ENCODE measurements around the gene RPTOR. TPM values are rescaled to one million over a fixed set of nuclear protein-coding genes. Genes with fewer than 3 reads are reported as not detected.
"Not testable (repeated sequence)": the region's sequence is repeated elsewhere in the genome, so short reads cannot be mapped to it uniquely, and the experiment has no call there.

RPTOR gene
- polyA plus RNA-seq, 2 donors = 7.1 to 10.5 TPM

- H3K4me1 ChIP-seq (ENCODE audit: control insufficient read depth in 2 of 2, insufficient read depth in 2 of 2, low read length in 1 of 2) = no peaks in the 10 kb centered on the region
- H3K9me3 ChIP-seq (ENCODE audit: control insufficient read depth in 2 of 2, insufficient read depth in 1 of 2, low read depth in 1 of 2, low read length in 1 of 2) = no peaks in the 10 kb centered on the region
- no peak overlapping the region for H3K4me3 ChIP-seq (ENCODE audit: low read depth in 1 of 2, low read length in 2 of 2)
- WGBS, 2 donors = 98 to 99% methylated on average over 5 of the region's 5 CpGs
- H3K27me3 ChIP-seq (ENCODE audit: control insufficient read depth in 1 of 2, insufficient read depth in 2 of 2, low read length in 2 of 2) = no peaks in the 10 kb centered on the region
- peaks cover 6 to 11% of the 10 kb centered on the region in 2 donors for H3K36me3 ChIP-seq (ENCODE audit: control insufficient read depth in 2 of 2, insufficient read depth in 2 of 2, low read length in 1 of 2)
- no peak overlapping the region for H3K27ac ChIP-seq (ENCODE audit: low read depth in 2 of 2, low read length in 1 of 2)
Measured at GRCh38 chr17:80755650-80756405, 211.2 kb downstream of the RPTOR start.

- H3K4me1 ChIP-seq (ENCODE audit: control insufficient read depth in 2 of 2, insufficient read depth in 2 of 2, low read length in 1 of 2) = no peaks in the 10 kb centered on the region
- 78% methylated on average over 18 of the region's 18 CpGs for WGBS, 2 donors
- peaks cover 6 to 11% of the 10 kb centered on the region in 2 donors for H3K36me3 ChIP-seq (ENCODE audit: control insufficient read depth in 2 of 2, insufficient read depth in 2 of 2, low read length in 1 of 2)
- peak overlapping the region; percentile 43 to 50 for H3K27ac ChIP-seq (ENCODE audit: low read depth in 2 of 2, low read length in 1 of 2)
- H3K27me3 ChIP-seq (ENCODE audit: control insufficient read depth in 1 of 2, insufficient read depth in 2 of 2, low read length in 2 of 2) = no peaks in the 10 kb centered on the region
- H3K4me3 ChIP-seq (ENCODE audit: low read depth in 1 of 2, low read length in 2 of 2) = no peak overlapping the region
- H3K9me3 ChIP-seq (ENCODE audit: control insufficient read depth in 2 of 2, insufficient read depth in 1 of 2, low read depth in 1 of 2, low read length in 1 of 2) = no peaks in the 10 kb centered on the region
Measured at GRCh38 chr17:80758481-80759376, 214.1 kb downstream of the RPTOR start.

GRCh38 chr17:80759377-80759673, 214.7 kb downstream of the RPTOR start:
- Histone ChIP-seq H3K9me3 (ENCODE audit: control insufficient read depth in 2 of 2, insufficient read depth in 1 of 2, low read depth in 1 of 2, low read length in 1 of 2) (no peaks in the 10 kb centered on the region), H3K4me3 (ENCODE audit: low read depth in 1 of 2, low read length in 2 of 2) (no peak overlapping the region), H3K27ac (ENCODE audit: low read depth in 2 of 2, low read length in 1 of 2) (peak overlapping the region in 1 of 2 donors; percentile 43), H3K27me3 (ENCODE audit: control insufficient read depth in 1 of 2, insufficient read depth in 2 of 2, low read length in 2 of 2) (no peaks in the 10 kb centered on the region), H3K36me3 (ENCODE audit: control insufficient read depth in 2 of 2, insufficient read depth in 2 of 2, low read length in 1 of 2) (peaks cover 6 to 7% of the 10 kb centered on the region in 2 donors), H3K4me1 (ENCODE audit: control insufficient read depth in 2 of 2, insufficient read depth in 2 of 2, low read length in 1 of 2) (no peaks in the 10 kb centered on the region)
- 91 to 93% methylated on average over 2 of the region's 2 CpGs for WGBS, 2 donors

- no peak overlapping the region for H3K27ac ChIP-seq (ENCODE audit: low read depth in 2 of 2, low read length in 1 of 2)
- no peak overlapping the region for H3K4me3 ChIP-seq (ENCODE audit: low read depth in 1 of 2, low read length in 2 of 2)
- peaks cover 0 to 3% of the 10 kb centered on the region in 2 donors for H3K36me3 ChIP-seq (ENCODE audit: control insufficient read depth in 2 of 2, insufficient read depth in 2 of 2, low read length in 1 of 2)
- no peaks in the 10 kb centered on the region for H3K4me1 ChIP-seq (ENCODE audit: control insufficient read depth in 2 of 2, insufficient read depth in 2 of 2, low read length in 1 of 2)
- no peaks in the 10 kb centered on the region for H3K27me3 ChIP-seq (ENCODE audit: control insufficient read depth in 1 of 2, insufficient read depth in 2 of 2, low read length in 2 of 2)
- 35% methylated on average over 12 of the region's 12 CpGs for WGBS, 2 donors
- no peaks in the 10 kb centered on the region for H3K9me3 ChIP-seq (ENCODE audit: control insufficient read depth in 2 of 2, insufficient read depth in 1 of 2, low read depth in 1 of 2, low read length in 1 of 2)
Measured at GRCh38 chr17:80760511-80760911, 215.9 kb downstream of the RPTOR start.

GRCh38 chr17:80761110-80761871, 216.7 kb downstream of the RPTOR start:
- Histone ChIP-seq H3K27ac (ENCODE audit: low read depth in 2 of 2, low read length in 1 of 2) (no peak overlapping the region), H3K4me3 (ENCODE audit: low read depth in 1 of 2, low read length in 2 of 2) (no peak overlapping the region)
- 69 to 73% methylated on average over 17 of the region's 17 CpGs for WGBS, 2 donors

GRCh38 chr17:80762076-80762475, 217.4 kb downstream of the RPTOR start:
- 89 to 91% methylated on average over 11 of the region's 11 CpGs for WGBS, 2 donors
- Histone ChIP-seq H3K36me3 (ENCODE audit: control insufficient read depth in 2 of 2, insufficient read depth in 2 of 2, low read length in 1 of 2) (peaks cover 0 to 3% of the 10 kb centered on the region in 2 donors), H3K9me3 (ENCODE audit: control insufficient read depth in 2 of 2, insufficient read depth in 1 of 2, low read depth in 1 of 2, low read length in 1 of 2) (no peaks in the 10 kb centered on the region), H3K4me1 (ENCODE audit: control insufficient read depth in 2 of 2, insufficient read depth in 2 of 2, low read length in 1 of 2) (no peaks in the 10 kb centered on the region), H3K27ac (ENCODE audit: low read depth in 2 of 2, low read length in 1 of 2) (no peak overlapping the region), H3K27me3 (ENCODE audit: control insufficient read depth in 1 of 2, insufficient read depth in 2 of 2, low read length in 2 of 2) (no peaks in the 10 kb centered on the region), H3K4me3 (ENCODE audit: low read depth in 1 of 2, low read length in 2 of 2) (no peak overlapping the region)

More at GRCh38 chr17:80761110-80761871, 216.7 kb downstream of the RPTOR start:
- Histone ChIP-seq H3K27me3 (ENCODE audit: control insufficient read depth in 1 of 2, insufficient read depth in 2 of 2, low read length in 2 of 2) (no peaks in the 10 kb centered on the region), H3K9me3 (ENCODE audit: control insufficient read depth in 2 of 2, insufficient read depth in 1 of 2, low read depth in 1 of 2, low read length in 1 of 2) (no peaks in the 10 kb centered on the region), H3K36me3 (ENCODE audit: control insufficient read depth in 2 of 2, insufficient read depth in 2 of 2, low read length in 1 of 2) (peaks cover 0 to 3% of the 10 kb centered on the region in 2 donors), H3K4me1 (ENCODE audit: control insufficient read depth in 2 of 2, insufficient read depth in 2 of 2, low read length in 1 of 2) (no peaks in the 10 kb centered on the region)

GRCh38 chr17:80763293-80763867, 218.7 kb downstream of the RPTOR start:
- Histone ChIP-seq H3K4me1 (ENCODE audit: control insufficient read depth in 2 of 2, insufficient read depth in 2 of 2, low read length in 1 of 2) (no peaks in the 10 kb centered on the region), H3K4me3 (ENCODE audit: low read depth in 1 of 2, low read length in 2 of 2) (no peak overlapping the region), H3K27ac (ENCODE audit: low read depth in 2 of 2, low read length in 1 of 2) (no peak overlapping the region), H3K27me3 (ENCODE audit: control insufficient read depth in 1 of 2, insufficient read depth in 2 of 2, low read length in 2 of 2) (no peaks in the 10 kb centered on the region), H3K9me3 (ENCODE audit: control insufficient read depth in 2 of 2, insufficient read depth in 1 of 2, low read depth in 1 of 2, low read length in 1 of 2) (no peaks in the 10 kb centered on the region), H3K36me3 (ENCODE audit: control insufficient read depth in 2 of 2, insufficient read depth in 2 of 2, low read length in 1 of 2) (no peaks in the 10 kb centered on the region)
- 81 to 82% methylated on average over 15 of the region's 15 CpGs for WGBS, 2 donors

GRCh38 chr17:80764627-80765145, 220.0 kb downstream of the RPTOR start:
- H3K27ac ChIP-seq (ENCODE audit: low read depth in 2 of 2, low read length in 1 of 2); H3K4me3 ChIP-seq (ENCODE audit: low read depth in 1 of 2, low read length in 2 of 2): not testable (repeated sequence)
- WGBS, 2 donors = 80 to 84% methylated on average over 4 of the region's 5 CpGs

More at GRCh38 chr17:80764627-80765145, 220.0 kb downstream of the RPTOR start:
- not testable (repeated sequence) for H3K9me3 ChIP-seq (ENCODE audit: control insufficient read depth in 2 of 2, insufficient read depth in 1 of 2, low read depth in 1 of 2, low read length in 1 of 2); H3K36me3 ChIP-seq (ENCODE audit: control insufficient read depth in 2 of 2, insufficient read depth in 2 of 2, low read length in 1 of 2); H3K4me1 ChIP-seq (ENCODE audit: control insufficient read depth in 2 of 2, insufficient read depth in 2 of 2, low read length in 1 of 2); H3K27me3 ChIP-seq (ENCODE audit: control insufficient read depth in 1 of 2, insufficient read depth in 2 of 2, low read length in 2 of 2)
